ENCODE data around the gene ACOX2. TPM values are rescaled to one million over a fixed set of nuclear protein-coding genes. Genes with fewer than 3 reads are reported as not detected.

ACOX2 gene
- total and polyA plus RNA-seq, 7 donors, result 1.8 to 18.1 (median 4.4) TPM

GRCh38 chr3:58555203-58555602, 18.2 kb upstream of the ACOX2 start:
- DNase-seq, result no peak
- WGBS, 3 donors, result 67 to 69% (median 67%) methylated on average over 2 of the region's 2 CpGs
- H3K9me3 ChIP-seq, result no peaks in the 10 kb centered on the region
- no peak for TF ChIP-seq CTCF (IDR thresholded peaks at IDR 0.05)
- no peak overlapping the region for H3K4me3 ChIP-seq
- no peaks in the 10 kb centered on the region for H3K36me3 ChIP-seq (ENCODE audit: insufficient read depth in 1 of 2, low read depth in 1 of 2)
- intact Hi-C loops (cut with DNase I), result no loop called here
- H3K27ac ChIP-seq, result no peak overlapping the region
- ATAC-seq, result no peak
- H3K27me3 ChIP-seq (ENCODE audit: insufficient read depth in 3 of 3, low read length in 2 of 3), result no peaks in the 10 kb centered on the region
- no peaks in the 10 kb centered on the region for H3K4me1 ChIP-seq

- Histone ChIP-seq H3K27ac (no peak overlapping the region), H3K9me3 (no peaks in the 10 kb centered on the region), H3K27me3 (ENCODE audit: insufficient read depth in 3 of 3, low read length in 2 of 3) (no peaks in the 10 kb centered on the region), H3K4me1 (no peaks in the 10 kb centered on the region), H3K36me3 (ENCODE audit: insufficient read depth in 1 of 2, low read depth in 1 of 2) (no peaks in the 10 kb centered on the region), H3K4me3 (no peak overlapping the region)
- ATAC-seq (no peak), DNase-seq (no peak)
- no peak for TF ChIP-seq CTCF (IDR thresholded peaks at IDR 0.05)
- intact Hi-C loops (cut with DNase I), result no loop called here
- WGBS, 3 donors, result 76 to 92% (median 81%) methylated on average over 1 of the region's 1 CpG
These were observed 16.0 kb upstream of the ACOX2 start for GRCh38 chr3:58553003-58553402.

GRCh38 chr3:58551636-58552180, 14.7 kb upstream of the ACOX2 start:
- WGBS, 3 donors, result 82 to 85% (median 84%) methylated on average over 4 of the region's 4 CpGs

GRCh38 chr3:58544541-58544940, 7.6 kb upstream of the ACOX2 start:
- ATAC-seq, result no peak

More at GRCh38 chr3:58551636-58552180, 14.7 kb upstream of the ACOX2 start:
- intact Hi-C loops (cut with DNase I), result no loop called here
- ATAC-seq (no peak), DNase-seq (no peak)
- Histone ChIP-seq H3K36me3 (ENCODE audit: insufficient read depth in 1 of 2, low read depth in 1 of 2) (no peaks in the 10 kb centered on the region), H3K9me3 (no peaks in the 10 kb centered on the region), H3K4me1 (no peaks in the 10 kb centered on the region), H3K4me3 (no peak overlapping the region), H3K27me3 (ENCODE audit: insufficient read depth in 3 of 3, low read length in 2 of 3) (no peaks in the 10 kb centered on the region), H3K27ac (no peak overlapping the region)
- TF ChIP-seq CTCF (IDR thresholded peaks at IDR 0.05), result no peak

More at GRCh38 chr3:58544541-58544940, 7.6 kb upstream of the ACOX2 start:
- intact Hi-C loops (cut with DNase I), result no loop called here
- no peak overlapping the region for H3K27ac ChIP-seq
- H3K27me3 ChIP-seq (ENCODE audit: insufficient read depth in 3 of 3, low read length in 2 of 3), result no peaks in the 10 kb centered on the region
- no peaks in the 10 kb centered on the region for H3K4me1 ChIP-seq
- H3K36me3 ChIP-seq (ENCODE audit: insufficient read depth in 1 of 2, low read depth in 1 of 2), result no peaks in the 10 kb centered on the region
- TF ChIP-seq CTCF (IDR thresholded peaks at IDR 0.05), result no peak
- DNase-seq, result no peak
- H3K9me3 ChIP-seq, result no peaks in the 10 kb centered on the region
- 80 to 94% (median 90%) methylated on average over 3 of the region's 3 CpGs for WGBS, 3 donors
- H3K4me3 ChIP-seq, result no peak overlapping the region

Data from psoas muscle (tissue), 8 donors.